RKO (cell line): ENCODE measurements around the gene SCGB1D1.

Source experiments
- DNase-seq: peaks from one replicate; pipeline ENCODE4 v3.0.0-alpha.2; 2016; ENCODE audit warnings: low spot score

SCGB1D1 gene, protein sequence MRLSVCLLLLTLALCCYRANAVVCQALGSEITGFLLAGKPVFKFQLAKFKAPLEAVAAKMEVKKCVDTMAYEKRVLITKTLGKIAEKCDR

DNA sequence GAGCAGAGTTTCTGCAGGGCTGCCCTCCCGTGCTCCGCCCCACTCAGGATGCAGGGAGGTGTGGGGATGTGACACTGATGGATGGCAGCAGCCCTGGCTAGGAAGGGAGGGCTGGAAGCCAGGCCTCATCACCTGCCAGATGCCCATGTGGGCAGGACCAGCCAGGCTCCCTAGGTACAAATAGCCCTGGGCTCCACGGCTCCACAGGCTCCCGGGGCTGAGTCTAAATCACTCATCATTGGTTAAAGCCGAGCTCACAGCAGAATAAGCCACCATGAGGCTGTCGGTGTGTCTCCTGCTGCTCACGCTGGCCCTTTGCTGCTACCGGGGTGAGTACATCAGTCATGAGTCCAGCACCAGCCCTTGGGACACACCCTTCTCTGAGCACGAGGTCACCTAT lies at the start of gene SCGB1D1:
SCGB1D1 (plus strand) TSS at position 206 of the 400 bp plus-strand sequence; CDS start at position 275, 69 bp downstream.
- DNase-seq: no peak

DNA sequence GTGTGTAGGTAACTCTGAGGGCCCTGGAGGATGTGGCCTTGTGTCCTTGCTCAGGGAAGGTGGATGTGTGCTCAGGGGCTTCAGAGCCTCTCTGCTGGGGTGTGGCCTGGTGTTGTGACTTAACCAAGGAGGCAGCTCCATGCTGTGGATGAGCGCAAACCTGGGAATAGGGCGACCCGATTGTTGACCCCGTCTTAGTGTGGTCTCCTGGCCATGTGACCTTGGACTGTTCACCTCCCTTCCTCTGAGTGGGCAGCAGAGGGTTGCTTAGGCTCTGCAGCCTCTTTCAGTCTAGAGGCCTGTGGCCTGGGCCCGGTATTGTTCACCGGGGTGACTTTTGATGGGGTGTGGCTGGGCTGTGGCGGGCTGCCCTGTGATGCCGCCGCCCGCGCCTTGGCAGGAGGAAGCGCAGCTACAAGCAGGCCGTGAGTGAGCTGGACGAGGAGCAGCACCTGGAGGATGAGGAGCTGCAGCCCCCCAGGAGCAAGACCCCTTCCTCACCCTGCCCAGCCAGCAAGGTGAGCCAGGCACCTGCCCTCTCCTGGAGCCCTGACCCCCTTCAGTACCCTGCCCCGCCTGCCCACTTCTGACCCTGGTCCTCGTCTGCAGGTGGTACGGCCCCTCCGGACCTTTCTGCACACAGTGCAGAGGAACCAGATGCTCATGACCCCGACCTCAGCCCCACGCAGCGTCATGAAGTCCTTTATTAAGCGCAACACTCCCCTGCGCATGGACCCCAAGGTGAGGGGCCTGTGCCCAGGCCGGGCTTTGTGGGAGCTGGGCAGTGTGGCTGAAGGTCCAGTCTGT lies 49.5 kb upstream of the SCGB1D1 start:
- DNase-seq: no peak

DNA sequence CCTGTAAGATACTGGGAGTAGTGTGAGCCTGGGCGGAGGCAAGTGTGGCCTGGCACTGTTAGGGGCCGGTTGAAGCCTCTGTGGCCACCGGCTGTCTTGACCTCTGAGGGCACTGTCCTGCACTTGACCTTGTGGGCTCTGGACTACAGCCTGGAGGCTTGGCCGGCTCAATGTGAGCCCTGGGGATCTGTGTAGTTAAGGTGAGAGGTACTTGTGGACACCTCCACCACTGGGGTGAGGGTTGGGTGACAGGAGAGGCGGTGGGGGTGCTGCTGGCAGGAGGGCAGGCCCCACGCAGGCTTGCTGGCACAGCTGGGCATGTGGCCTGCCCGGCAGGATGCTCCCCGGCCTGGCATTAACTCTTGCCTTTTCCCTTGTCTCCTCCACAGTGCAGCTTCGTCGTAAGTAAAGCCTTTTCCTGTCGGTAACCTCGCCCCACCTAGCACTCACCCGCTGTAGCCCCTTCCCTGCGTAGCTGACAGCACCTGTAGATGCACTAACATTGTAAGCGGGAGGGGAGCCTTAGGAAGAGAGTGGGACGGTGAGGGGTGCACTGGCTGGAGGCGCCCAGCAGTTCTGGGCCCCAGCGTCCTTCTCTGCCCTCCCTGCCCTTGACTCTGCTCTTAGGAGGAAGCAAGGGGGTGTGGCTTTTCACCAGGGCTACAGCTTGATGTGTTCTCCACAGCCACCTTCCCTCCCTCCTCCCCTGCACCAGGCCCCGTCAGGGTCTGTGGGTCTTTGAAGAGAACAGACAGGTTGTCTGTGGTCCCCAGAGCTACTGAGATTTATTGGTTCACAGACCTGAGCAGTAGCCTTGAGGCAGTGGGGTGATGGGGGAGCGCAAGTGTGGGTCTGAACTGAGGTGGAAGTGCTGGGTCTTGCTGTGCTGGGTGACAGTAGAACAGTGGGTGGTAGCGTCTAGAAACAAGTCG lies 48.6 kb upstream of the SCGB1D1 start:
- no peak for DNase-seq

DNA sequence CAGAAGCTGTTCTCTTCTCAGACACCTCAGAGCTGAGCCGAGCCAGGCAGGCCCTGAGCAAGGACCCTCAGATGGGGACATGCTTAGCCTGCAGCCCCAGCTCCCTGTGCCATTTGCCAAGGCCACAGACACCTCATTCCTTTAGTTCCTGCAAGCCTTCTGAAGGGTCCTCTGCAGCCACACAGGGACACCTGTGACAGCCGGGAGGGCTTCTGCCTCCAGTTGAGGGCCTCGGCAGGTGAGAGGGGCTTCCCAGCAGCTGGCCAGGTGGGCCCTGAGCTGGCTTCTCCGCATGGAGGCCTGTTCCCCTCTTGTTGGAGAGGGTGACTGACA lies 48.0 kb upstream of the SCGB1D1 start:
- no peak for DNase-seq

DNA sequence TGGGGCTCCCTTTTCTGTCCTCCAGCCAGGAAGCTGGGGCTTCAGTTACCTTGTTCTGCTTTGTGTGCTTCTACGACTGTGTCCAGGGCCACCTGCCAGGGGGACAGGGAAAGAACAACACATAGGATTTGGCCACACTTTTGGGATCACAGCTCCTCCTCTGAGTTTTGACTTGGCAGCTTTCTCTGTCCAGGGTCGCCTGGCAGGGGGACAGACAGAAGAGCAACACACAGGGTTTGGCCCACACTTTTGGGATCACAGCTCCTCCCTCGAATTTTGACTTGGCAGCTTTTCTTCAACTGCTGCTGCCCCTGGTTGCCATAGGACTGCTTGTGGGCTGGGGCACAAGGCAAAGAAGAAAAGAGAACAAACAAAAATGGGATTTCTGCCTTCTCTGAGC lies 47.1 kb upstream of the SCGB1D1 start:
- no peak for DNase-seq

DNA sequence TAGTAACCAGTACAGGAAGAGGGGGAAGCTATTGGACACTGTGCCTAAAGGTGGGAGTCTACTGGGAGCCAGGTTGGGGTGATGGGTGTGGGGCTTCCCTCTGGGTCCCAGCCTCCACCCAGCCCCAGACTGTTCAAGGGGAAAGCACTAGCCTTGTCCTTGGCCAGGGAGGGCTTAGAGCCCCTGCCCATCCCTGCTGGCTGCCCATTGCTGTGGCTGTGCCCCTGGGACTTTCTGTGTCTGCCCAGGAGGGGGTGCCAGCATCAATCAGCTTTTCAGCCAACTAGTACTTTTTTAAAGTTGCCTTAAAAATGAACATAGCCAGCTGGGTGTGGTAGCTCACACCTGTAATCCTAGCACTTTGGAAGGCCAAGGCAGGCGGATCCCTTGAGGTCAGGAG lies 46.3 kb upstream of the SCGB1D1 start:
- DNase-seq: no peak

DNA sequence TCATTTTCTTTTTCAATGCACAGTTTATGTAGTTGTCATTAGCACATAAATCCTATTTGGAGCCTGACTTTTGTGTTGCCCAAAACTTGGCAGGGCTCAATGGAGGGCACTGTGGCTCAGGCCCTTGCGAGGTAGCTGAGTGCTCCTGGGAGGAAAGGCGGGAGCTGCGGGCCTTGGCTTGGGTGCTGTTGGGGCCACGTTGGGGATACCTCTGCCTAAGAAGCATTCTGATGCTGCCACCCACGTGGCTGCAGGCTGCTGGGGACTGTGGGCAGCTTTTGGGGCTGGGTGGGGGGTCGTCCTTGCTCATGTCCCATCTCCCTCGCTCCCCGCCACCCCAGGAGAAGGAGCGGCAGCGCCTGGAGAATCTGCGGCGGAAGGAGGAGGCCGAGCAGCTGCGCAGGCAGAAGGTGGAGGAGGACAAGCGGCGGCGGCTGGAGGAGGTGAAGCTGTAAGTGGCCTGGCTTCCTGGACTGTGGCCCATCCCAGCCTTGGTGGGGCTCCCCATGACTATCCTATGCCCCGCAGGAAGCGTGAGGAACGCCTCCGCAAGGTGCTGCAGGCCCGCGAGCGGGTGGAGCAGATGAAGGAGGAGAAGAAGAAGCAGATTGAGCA lies 45.3 kb upstream of the SCGB1D1 start:
- no peak for DNase-seq

DNA sequence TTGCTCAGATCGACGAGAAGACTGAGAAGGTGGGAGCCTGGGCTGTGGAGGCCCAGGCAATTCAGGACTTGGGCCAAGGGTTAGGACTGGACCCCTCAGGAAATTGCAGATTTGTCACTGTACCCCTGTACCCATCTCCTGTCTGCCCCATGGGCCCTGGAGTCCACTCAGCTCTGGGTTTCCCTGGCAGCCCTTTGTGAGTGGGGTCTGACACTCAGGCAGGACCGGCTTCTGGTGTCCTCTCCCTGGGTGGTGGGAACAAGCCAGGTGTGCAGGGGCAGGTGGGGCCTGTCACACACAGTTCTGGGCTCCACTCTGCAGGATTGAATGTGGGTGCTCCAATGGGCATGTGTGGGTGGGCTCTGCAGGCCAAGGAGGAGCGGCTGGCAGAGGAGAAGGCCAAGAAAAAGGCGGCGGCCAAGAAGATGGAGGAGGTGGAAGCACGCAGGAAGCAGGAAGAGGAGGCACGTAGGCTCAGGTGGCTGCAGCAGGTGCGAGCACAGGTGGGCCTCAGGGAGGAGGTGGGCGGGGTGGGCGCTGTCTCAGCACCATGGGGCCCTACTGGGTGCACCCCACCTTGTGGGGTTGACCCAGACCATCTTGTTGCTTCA lies 44.6 kb upstream of the SCGB1D1 start:
- DNase-seq: no peak

DNA sequence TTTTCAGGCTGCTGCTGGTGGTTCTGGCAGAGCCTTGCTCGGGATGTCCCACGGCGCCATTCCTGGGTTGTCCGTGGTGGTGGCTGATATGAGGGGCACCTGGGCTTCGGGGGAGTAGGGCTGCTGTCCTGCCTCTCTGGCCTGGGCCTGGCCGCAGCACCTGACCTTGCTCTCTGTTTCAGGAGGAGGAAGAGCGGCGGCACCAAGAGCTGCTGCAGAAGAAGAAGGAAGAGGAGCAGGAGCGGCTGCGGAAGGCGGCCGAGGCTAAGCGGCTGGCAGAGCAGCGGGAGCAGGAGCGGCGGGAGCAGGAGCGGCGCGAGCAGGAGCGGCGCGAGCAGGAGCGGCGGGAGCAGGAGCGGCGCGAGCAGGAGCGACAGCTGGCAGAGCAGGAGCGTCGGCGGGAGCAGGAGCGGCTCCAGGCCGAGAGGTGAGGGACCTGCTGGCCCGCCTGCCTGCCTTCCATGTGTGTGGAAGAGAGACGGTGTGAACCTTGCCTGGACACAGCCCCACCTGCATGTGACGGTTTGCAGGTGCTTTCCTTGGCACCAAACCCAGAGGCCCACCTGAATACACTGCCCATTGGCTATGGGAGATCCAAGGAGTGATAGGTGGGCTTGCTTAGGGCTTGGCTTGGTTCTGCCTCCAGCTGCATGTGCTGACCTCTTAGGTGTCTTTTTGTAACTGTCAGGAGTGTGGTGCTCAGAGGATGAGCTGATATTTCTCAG lies 43.4 kb upstream of the SCGB1D1 start:
- DNase-seq: no peak

DNA sequence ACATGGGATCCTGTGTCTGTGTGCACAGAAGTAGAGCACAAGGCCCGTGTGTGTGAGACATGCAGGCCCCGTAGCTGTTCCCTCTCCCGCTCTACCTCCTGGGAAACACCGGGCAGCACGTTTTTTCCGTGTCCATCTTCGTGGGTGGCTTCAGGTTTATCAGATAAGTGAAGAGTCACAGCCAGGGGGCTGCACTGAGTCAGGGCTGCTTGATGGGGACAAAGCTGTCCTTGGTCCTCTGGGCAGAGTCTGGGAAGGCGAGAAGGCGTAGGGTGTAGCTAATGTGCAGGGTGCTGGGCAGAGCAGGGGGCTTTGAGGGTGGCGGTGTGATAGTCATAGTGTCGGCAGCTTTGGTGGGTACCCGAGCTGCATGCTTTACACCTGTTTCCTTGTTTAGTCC lies 42.5 kb upstream of the SCGB1D1 start:
- no peak for DNase-seq

DNA sequence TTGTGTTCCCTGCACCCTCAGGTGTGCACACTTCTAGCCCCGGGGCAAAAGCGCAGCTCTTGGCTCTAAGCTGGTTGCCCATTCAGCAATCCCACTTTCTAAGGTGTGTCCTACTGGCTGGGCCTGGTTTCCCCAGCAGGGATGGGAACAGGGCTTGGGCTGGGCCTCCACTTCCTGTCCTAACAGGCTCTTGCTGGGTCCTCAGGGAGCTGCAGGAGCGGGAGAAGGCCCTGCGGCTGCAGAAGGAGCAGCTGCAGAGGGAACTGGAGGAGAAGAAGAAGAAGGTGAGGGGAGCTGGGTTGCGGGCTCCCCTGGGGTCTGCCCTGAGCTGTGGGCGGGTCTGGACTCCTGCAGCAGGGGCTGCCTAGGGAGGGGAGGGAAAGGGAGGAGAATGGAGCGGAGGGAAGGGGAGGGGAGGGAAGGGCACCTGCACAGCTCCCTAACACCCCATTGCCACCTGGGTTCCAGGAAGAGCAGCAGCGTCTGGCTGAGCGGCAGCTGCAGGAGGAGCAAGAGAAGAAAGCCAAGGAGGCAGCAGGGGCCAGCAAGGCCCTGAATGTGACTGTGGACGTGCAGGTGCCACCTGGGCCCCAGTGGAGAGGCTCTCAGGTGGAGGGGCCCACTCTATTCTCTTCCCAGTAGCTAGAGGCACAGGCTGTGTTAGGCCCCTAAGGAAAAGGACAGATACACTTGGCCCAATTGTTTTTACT lies 41.6 kb upstream of the SCGB1D1 start:
- DNase-seq: no peak

DNA sequence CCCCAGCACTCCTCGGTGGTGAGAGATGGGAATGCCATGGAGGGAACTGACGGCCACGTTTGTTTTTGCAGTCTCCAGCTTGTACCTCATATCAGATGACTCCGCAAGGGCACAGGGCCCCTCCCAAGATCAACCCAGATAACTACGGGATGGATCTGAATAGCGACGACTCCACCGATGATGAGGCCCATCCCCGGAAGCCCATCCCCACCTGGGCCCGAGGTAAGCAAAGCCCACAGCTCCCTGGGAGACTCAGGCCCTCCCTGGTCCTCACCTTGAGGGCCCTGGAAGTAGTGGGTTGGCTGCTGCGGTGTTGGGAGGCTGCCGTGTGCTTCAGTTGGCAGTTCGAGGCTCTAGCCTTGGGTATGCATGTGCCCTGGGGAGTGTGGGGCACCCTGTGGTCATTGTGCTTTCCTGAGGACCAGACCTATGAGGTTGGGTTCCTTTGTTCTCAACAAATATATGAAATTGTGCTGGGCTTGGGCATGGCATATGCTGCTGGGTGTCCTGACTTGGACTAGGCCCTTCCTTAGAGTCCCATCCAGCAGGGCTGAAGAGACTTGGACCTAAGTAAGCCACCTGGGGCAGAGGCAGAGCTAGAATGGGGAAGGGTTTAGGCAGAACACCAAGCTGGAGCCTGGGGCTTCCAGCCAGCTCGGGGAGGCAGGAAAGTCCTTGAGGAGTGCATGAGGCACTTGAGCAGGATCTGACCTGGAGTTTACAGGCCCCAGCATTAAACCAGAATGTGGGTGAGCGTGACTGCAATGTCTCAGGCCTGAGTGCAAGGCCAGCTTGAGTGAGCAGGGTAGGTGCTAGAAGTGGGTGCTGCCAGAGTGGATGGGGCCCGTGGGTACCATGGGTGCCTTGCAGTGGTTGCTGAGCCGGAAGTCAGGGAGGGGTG lies 39.8 kb upstream of the SCGB1D1 start:
- DNase-seq: no peak

DNA sequence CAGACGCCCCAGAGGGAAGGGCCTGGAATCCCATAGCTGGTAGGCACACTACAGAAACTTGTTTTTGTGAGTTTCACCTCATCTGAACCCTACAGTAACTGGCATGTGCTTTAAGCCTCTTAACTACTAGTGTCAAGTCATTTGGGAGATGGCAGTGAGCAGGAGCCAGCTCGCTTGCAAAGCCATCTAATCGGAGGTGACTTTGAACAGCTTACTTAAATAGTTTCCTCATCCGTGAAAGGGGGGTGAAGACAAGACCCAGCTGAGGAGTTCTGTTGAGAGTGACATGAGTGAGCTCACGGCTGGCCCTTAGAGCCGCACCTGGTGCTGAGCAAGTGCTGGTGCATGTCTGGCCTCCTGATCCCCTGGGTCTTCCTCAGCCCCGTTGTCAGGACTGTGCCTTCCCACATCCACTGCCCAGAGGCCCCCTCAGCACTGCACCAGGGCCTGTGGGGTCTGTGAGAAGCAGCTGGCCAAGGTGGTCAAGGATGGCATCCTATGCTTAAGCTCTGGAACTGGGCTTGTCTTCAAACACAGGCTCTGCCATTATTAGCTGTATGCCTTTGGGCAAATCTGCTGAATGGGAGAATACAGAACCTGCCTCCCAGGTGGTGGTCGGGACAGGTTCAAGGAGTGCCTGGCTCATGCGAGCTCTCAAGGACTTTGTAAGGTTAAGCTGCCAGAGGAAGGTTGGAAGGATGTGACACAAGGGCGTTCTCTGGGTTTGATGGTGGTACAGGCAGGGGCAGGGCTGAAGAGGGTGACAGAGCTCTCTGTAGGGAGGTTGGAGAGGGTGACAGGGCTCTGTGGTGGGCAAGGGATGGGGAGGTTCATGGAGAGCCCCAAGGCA lies 38.9 kb upstream of the SCGB1D1 start:
- no peak for DNase-seq

DNA sequence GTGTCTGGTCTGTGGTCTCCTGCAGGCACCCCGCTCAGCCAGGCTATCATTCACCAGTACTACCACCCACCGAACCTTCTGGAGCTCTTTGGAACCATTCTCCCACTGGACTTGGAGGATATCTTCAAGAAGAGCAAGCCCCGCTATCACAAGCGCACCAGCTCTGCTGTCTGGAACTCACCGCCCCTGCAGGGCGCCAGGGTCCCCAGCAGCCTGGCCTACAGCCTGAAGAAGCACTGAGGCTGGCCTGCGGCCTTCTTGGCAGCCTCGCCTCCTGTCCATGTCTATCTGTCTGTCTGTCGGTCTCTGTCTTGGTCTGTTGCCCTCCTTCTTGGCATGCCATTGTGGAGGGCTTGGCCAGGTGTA lies 38.3 kb upstream of the SCGB1D1 start:
- DNase-seq: no peak

DNA sequence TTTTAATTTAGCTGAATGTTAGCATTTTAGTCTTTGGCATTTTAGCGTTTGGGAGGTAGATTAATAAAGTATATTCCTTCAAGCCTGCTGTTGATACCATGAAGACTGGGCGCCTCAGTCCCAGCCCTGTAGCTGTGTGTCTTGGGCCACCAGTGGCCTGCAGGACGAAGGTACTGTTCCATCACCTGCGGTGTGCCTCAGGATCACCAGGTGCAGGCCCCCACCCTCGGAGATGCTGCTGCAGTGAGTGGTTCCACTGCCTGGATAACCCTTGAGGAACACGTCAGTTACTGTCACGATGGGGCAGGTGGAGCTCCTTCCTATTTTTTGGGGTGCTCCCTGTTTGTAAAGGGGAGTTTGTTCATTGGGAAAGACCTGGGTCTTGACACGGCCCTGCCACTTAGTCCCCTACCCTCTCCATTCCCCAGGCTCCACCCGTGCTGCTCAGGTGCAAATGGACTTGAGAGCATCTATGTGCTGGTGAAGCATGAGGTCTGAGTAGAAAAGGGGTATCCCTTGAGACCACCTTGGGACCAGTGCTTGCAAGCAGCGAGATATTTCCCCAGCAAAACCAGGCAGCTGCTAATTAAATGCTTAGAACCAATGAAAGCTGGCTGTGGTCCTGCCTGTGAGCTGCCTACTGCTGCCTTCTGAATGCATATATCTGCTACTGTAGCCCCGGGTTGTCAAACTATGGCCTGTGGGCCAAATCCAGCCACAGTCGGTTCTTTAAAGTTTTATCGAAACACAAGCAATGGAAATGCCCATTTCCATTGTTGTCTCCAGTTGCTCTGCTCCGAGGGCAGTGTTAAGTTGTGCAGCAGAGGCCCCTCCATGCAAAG lies 37.5 kb upstream of the SCGB1D1 start:
- DNase-seq: no peak

DNA sequence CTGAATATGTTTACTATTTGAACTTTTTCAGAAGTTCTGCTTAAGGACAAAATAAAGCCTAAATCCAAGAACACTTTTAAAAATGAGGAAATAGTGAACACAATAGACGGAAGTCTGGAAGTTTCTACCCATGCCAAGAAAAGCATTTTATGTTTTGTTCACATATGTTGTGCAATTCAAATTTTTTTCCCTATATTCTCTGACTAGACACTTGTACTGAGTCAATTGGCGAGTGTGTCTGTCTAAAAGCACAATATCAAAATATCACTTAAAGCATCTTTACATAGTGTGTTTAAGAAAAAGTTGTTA lies 37.0 kb upstream of the SCGB1D1 start:
- no peak for DNase-seq

DNA sequence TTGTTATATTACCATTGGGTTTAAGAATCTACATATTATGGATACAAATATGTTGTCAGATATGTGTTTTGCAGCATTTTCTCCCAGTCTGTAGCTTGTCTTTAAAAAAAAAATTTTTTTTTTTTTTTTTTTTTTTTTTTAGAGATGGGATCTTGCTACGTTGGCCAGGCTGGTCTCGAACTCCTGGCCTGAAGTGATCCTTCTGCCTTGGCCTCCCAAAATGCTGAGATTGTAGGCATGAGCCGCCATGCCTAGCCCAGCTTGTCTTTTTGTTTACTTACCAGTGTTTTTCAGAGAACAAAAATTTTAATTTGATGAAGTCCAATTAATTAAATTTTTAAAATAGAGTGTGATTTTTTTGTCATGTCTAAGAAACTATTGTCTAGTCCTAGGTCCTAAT lies 36.4 kb upstream of the SCGB1D1 start:
- DNase-seq: no peak

DNA sequence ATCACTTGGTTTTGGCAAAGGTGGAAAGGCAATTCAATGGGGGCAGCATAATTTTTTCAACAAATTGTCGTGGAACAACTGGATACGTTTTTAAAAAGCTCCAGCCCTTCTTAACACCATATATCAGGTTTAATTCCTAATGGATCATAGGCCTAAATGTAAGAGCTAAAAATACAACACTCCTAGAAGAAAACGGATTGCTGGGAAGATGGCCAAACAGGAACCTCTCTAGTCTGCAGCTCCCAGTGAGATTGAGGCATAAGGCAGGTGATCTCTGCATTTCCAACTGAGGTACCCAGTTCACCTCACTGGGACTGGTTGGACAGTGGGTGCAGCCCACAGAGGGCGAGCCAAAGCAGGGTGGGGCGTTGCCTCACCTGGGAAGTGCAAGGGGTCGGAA lies 32.4 kb upstream of the SCGB1D1 start:
- no peak for DNase-seq
